K562 (cell line): Measurements from ENCODE around the gene ANAPC2. TPM values are rescaled to one million over a fixed set of nuclear protein-coding genes. Genes with fewer than 3 reads are reported as not detected.

Experiments used
- CEBPG ChIP-seq, 3 experiments: fragments of 200-800 bp in 1 of 3; sonication (Bioruptor generic) in 1 of 3; sonication (generic) in 1 of 3; formaldehyde crosslinking in 1 of 3; IDR thresholded peaks in 2 of 3; conservative IDR thresholded peaks in 1 of 3; 2 replicates each; pipeline versions ENCODE4 v1.6.1 to v1.8.0; 2016 to 2022; ENCODE audit warnings: missing compliant biosample characterization in 2 of 3, missing genetic modification characterization in 2 of 3, mild to moderate bottlenecking in 1 of 3, missing genetic modification reagents in 1 of 3
- POLR2G ChIP-seq: fragments of 200-400 bp; formaldehyde crosslinking; IDR thresholded peaks from 2 replicates; pipeline ENCODE4 v1.6.1; 2017; ENCODE audit warnings: low read depth, mild to moderate bottlenecking, antibody characterized with exemption, low read length, moderate library complexity
- SAFB2 ChIP-seq: fragments of 200-400 bp; formaldehyde crosslinking; IDR thresholded peaks from 2 replicates; pipeline ENCODE4 v1.6.1; 2018; ENCODE audit warnings: borderline replicate concordance, low read length, low read depth, moderate library complexity; ENCODE audit not compliant: severe bottlenecking
- ZFPM2 ChIP-seq: fragments of 250-450 bp; sonication (Bioruptor Pico); IDR thresholded peaks from 2 replicates; pipeline ENCODE4 v1.5.1; 2022; ENCODE audit warnings: mild to moderate bottlenecking
- ZNF165 ChIP-seq: fragments of 250-450 bp; sonication (Bioruptor Pico); IDR thresholded peaks from 2 replicates; pipeline ENCODE4 v1.4.0; 2020; ENCODE audit warnings: borderline replicate concordance
- ZNF354B ChIP-seq: fragments of 250-450 bp; sonication (Bioruptor Pico); IDR thresholded peaks from 2 replicates; pipeline ENCODE4 v1.4.0; 2020
- polyA plus RNA-seq, 8 experiments: library from polyadenylated mRNA; depleted of rRNA in 4 of 8; stranded (reverse) in 5 of 8; unstranded in 3 of 8; fragments of >200 nt; fragmentation: Nextera tagmentation in 2 of 8; fragmentation: Illumina TruSeq in 1 of 8; extraction: Ambion mirVana in 2 of 8; extraction: Trizol in 1 of 8; gene quantifications; 2 replicates each; pipeline versions ENCODE4 v1.2.1 to v1.2.3, GENCODE V29; 2011 to 2014; ENCODE audit warnings: inconsistent platforms in 1 of 8, missing spikeins in 1 of 8
- total RNA-seq, 7 experiments: library from RNA; depleted of rRNA in 6 of 7; stranded (reverse); fragments of >200 nt in 6 of 7; fragmentation: Illumina TruSeq in 2 of 7; extraction: Trizol in 2 of 7; gene quantifications; 2 replicates each; pipeline versions ENCODE4 v1.2.1 to v1.2.3, GENCODE V29; 2011 to 2021; ENCODE audit warnings: low replicate concordance in 1 of 7
- TF ChIP-seq, protein P1 (sequence below): sonication (generic); formaldehyde crosslinking; IDR thresholded peaks from 2 replicates; pipeline ENCODE4 v1.8.0; 2022; ENCODE audit warnings: mild to moderate bottlenecking, missing genetic modification reagents, borderline replicate concordance
- TF ChIP-seq, protein P2 (sequence below), 2 experiments: fragments of 150-350 bp in 1 of 2; IDR thresholded peaks; 2 replicates each; pipeline ENCODE4 v1.6.1; 2012 to 2016; ENCODE audit warnings: low read depth in 2 of 2, low read length in 2 of 2, mild to moderate bottlenecking in 1 of 2, moderate library complexity in 1 of 2
- TF ChIP-seq, protein P3 (sequence below): sonication (generic); formaldehyde crosslinking; IDR thresholded peaks from 2 replicates; pipeline ENCODE4 v1.8.0; 2022; ENCODE audit warnings: mild to moderate bottlenecking, missing genetic modification reagents
- TF ChIP-seq, protein P4 (sequence below), 2 experiments: fragments of 450-650 bp; IDR thresholded peaks; 2 replicates each; pipeline ENCODE4 v1.6.1; 2018; ENCODE audit warnings: mild to moderate bottlenecking in 2 of 2, low read depth in 1 of 2; ENCODE audit not compliant: partially characterized antibody in 2 of 2

ANAPC2 gene
- total and polyA plus RNA-seq, 9 of the 15 experiments (the other 6 are each of a cell fraction or from before 2014, with no cell fraction given) = 0.11 to 56.5 (median 17.1) TPM; not detected in 1

DNA sequence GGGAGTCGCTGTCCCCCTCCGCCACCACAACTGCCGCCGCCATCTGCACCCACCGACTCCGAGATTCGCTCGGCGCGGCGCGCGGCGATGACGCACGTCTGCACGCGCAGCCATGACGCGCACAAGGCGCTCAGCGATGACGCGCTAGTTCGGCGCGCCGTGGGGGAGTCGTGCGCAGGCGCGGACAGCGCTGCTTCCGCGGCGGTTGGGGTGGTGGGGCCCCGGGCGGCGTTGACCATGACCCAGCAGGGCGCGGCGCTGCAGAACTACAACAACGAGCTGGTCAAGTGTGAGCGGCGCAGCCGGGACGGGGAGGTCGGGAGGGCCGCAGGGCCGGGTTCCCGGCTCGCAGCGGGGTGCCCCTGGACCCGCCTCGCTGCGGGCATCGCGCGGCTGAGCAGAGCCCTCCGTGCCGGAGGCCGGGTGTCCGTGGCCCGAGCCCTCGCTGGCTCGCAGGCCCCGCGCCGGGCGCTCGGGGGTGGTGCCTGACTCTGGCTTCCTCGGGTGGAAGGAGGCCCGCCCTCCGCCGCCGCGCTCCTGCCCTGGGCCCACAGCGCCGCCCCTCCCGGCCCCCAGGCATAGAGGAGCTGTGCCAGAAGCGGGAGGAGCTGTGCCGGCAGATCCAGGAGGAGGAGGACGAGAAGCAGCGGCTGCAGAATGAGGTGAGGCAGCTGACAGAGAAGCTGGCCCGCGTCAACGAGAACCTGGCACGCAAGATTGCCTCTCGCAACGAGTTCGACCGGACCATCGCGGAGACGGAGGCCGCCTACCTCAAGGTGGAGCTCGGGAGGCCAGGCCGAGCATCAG, at the start of gene ANAPC2, which contains the start of gene SSNA1 (continued):
- TF ChIP-seq CEBPG (CRISPR knock-in tag; IDR thresholded peaks at IDR 0.05) = no peak
- no peak for TF ChIP-seq CEBPG (tag; conservative IDR thresholded peaks at IDR 0.05 in 1 of 2, IDR thresholded peaks at IDR 0.05 in 1 of 2)
- no peak for TF ChIP-seq SAFB2
- TF ChIP-seq, protein P1, sequence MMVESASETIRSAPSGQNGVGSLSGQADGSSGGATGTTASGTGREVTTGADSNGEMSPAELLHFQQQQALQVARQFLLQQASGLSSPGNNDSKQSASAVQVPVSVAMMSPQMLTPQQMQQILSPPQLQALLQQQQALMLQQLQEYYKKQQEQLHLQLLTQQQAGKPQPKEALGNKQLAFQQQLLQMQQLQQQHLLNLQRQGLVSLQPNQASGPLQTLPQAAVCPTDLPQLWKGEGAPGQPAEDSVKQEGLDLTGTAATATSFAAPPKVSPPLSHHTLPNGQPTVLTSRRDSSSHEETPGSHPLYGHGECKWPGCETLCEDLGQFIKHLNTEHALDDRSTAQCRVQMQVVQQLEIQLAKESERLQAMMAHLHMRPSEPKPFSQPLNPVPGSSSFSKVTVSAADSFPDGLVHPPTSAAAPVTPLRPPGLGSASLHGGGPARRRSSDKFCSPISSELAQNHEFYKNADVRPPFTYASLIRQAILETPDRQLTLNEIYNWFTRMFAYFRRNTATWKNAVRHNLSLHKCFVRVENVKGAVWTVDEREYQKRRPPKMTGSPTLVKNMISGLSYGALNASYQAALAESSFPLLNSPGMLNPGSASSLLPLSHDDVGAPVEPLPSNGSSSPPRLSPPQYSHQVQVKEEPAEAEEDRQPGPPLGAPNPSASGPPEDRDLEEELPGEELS = no peak
- TF ChIP-seq POLR2G = peak; percentile 97
- TF ChIP-seq, protein P2, sequence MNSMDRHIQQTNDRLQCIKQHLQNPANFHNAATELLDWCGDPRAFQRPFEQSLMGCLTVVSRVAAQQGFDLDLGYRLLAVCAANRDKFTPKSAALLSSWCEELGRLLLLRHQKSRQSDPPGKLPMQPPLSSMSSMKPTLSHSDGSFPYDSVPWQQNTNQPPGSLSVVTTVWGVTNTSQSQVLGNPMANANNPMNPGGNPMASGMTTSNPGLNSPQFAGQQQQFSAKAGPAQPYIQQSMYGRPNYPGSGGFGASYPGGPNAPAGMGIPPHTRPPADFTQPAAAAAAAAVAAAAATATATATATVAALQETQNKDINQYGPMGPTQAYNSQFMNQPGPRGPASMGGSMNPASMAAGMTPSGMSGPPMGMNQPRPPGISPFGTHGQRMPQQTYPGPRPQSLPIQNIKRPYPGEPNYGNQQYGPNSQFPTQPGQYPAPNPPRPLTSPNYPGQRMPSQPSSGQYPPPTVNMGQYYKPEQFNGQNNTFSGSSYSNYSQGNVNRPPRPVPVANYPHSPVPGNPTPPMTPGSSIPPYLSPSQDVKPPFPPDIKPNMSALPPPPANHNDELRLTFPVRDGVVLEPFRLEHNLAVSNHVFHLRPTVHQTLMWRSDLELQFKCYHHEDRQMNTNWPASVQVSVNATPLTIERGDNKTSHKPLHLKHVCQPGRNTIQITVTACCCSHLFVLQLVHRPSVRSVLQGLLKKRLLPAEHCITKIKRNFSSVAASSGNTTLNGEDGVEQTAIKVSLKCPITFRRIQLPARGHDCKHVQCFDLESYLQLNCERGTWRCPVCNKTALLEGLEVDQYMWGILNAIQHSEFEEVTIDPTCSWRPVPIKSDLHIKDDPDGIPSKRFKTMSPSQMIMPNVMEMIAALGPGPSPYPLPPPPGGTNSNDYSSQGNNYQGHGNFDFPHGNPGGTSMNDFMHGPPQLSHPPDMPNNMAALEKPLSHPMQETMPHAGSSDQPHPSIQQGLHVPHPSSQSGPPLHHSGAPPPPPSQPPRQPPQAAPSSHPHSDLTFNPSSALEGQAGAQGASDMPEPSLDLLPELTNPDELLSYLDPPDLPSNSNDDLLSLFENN (IDR thresholded peaks at IDR 0.05; ENCODE audit: low read depth in 2 of 2, low read length in 2 of 2) = no peak; a peak in 1 of 4 replicates
- TF ChIP-seq, protein P3, sequence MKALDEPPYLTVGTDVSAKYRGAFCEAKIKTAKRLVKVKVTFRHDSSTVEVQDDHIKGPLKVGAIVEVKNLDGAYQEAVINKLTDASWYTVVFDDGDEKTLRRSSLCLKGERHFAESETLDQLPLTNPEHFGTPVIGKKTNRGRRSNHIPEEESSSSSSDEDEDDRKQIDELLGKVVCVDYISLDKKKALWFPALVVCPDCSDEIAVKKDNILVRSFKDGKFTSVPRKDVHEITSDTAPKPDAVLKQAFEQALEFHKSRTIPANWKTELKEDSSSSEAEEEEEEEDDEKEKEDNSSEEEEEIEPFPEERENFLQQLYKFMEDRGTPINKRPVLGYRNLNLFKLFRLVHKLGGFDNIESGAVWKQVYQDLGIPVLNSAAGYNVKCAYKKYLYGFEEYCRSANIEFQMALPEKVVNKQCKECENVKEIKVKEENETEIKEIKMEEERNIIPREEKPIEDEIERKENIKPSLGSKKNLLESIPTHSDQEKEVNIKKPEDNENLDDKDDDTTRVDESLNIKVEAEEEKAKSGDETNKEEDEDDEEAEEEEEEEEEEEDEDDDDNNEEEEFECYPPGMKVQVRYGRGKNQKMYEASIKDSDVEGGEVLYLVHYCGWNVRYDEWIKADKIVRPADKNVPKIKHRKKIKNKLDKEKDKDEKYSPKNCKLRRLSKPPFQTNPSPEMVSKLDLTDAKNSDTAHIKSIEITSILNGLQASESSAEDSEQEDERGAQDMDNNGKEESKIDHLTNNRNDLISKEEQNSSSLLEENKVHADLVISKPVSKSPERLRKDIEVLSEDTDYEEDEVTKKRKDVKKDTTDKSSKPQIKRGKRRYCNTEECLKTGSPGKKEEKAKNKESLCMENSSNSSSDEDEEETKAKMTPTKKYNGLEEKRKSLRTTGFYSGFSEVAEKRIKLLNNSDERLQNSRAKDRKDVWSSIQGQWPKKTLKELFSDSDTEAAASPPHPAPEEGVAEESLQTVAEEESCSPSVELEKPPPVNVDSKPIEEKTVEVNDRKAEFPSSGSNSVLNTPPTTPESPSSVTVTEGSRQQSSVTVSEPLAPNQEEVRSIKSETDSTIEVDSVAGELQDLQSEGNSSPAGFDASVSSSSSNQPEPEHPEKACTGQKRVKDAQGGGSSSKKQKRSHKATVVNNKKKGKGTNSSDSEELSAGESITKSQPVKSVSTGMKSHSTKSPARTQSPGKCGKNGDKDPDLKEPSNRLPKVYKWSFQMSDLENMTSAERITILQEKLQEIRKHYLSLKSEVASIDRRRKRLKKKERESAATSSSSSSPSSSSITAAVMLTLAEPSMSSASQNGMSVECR (CRISPR knock-in tag) = peak; percentile 97
- TF ChIP-seq ZNF354B (CRISPR knock-in tag) = no peak
- no peak for TF ChIP-seq ZNF165 (CRISPR knock-in tag)
- no peak for TF ChIP-seq ZFPM2
- TF ChIP-seq, protein P4, sequence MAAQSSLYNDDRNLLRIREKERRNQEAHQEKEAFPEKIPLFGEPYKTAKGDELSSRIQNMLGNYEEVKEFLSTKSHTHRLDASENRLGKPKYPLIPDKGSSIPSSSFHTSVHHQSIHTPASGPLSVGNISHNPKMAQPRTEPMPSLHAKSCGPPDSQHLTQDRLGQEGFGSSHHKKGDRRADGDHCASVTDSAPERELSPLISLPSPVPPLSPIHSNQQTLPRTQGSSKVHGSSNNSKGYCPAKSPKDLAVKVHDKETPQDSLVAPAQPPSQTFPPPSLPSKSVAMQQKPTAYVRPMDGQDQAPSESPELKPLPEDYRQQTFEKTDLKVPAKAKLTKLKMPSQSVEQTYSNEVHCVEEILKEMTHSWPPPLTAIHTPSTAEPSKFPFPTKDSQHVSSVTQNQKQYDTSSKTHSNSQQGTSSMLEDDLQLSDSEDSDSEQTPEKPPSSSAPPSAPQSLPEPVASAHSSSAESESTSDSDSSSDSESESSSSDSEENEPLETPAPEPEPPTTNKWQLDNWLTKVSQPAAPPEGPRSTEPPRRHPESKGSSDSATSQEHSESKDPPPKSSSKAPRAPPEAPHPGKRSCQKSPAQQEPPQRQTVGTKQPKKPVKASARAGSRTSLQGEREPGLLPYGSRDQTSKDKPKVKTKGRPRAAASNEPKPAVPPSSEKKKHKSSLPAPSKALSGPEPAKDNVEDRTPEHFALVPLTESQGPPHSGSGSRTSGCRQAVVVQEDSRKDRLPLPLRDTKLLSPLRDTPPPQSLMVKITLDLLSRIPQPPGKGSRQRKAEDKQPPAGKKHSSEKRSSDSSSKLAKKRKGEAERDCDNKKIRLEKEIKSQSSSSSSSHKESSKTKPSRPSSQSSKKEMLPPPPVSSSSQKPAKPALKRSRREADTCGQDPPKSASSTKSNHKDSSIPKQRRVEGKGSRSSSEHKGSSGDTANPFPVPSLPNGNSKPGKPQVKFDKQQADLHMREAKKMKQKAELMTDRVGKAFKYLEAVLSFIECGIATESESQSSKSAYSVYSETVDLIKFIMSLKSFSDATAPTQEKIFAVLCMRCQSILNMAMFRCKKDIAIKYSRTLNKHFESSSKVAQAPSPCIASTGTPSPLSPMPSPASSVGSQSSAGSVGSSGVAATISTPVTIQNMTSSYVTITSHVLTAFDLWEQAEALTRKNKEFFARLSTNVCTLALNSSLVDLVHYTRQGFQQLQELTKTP (IDR thresholded peaks at IDR 0.05; ENCODE audit: low read depth in 1 of 2, partially characterized antibody in 2 of 2) = no peak
